NCI-H2171 (cell line): ENCODE measurements around the gene MACROH2A1.
A peak's percentile ranks its signal among the peaks of the same experiment; 100 is the strongest.

Experiments
- DNase-seq: peaks from one replicate; lab custom pipeline; 2025; lab: John Stamatoyannopoulos, UW

The MACROH2A1 gene

DNA sequence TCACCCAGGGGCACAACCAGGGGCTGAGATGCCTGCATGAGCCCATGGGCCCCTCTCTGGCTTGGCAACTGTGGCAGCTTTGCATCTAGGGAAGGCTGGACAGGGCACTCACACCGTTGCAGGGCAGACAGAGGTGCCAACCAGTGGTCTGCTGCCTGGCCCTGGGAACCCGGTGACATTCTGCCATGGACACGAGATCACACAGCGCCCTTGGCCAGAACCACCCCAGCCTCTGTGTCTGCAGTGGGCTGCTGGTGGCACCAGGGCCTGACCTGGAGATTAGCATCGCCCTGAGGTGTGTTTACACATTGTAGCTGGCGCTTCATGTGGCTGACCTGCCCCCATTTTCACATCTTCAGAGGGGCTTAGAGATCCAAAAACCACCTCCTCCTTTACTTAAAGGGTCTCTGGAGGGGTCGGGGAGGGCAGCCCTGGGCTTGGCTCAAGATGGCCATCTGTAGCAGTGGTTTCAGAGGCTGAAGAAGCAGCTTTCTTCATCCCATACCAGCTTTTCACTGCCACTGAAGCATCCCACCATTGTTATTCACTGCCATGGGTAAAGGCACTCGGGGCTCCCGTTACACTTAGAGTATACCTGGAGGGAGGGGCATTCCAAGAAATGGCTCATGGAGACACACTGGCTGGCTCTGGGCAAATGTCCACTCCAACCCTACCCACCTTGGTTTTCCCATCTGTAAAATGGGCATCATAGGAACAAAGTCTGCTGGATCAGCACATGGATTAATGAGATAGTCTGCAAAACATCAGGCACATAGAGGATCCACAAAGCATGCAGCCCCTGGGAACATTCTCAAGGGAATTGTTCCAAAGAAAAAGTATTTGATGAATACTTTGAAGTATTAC lies 36.7 kb upstream of the MACROH2A1 start:
- no peak for DNase-seq

DNA sequence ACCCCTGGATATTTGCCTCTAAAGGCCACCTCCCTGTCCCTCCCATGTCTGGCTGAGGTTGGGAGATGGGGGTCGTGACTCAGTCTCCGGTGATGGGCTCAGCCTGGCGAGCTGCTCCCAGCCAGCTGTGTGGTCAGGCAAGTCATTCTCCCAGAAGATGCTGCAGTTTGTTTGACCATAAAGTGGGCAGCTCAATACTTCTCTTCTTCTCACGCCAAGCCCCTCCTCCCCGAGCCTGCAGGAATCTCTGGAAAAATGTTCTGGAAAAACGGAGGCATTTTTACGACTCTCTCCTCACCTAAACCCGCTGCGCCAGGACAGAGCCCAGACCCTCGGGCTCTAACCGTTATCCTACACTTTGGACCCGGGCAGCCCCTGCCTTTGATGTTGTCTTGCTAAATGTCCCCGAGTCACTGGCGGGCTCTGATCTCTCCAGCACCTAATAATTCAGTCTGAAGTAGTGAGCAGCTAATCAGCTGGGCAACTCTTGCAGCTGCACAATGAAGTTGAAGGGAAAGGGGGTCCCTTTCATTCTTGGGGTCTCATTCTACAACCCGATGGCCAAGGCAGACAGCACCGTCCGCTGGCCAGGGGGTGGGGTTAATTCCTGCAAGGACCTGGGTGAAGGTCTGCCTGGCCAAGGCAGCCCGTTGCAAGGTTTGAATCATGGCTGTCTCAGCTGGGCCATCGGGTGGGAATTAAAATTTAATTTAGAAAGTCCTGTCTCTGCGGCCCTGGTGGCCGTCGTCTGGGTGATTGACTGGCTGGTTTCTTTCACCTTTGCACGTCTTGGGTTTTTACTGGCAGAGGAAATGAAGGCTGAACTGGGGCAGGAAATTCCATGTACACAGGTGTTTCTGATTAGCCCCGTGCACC lies 35.8 kb upstream of the MACROH2A1 start:
- DNase-seq, result no peak

DNA sequence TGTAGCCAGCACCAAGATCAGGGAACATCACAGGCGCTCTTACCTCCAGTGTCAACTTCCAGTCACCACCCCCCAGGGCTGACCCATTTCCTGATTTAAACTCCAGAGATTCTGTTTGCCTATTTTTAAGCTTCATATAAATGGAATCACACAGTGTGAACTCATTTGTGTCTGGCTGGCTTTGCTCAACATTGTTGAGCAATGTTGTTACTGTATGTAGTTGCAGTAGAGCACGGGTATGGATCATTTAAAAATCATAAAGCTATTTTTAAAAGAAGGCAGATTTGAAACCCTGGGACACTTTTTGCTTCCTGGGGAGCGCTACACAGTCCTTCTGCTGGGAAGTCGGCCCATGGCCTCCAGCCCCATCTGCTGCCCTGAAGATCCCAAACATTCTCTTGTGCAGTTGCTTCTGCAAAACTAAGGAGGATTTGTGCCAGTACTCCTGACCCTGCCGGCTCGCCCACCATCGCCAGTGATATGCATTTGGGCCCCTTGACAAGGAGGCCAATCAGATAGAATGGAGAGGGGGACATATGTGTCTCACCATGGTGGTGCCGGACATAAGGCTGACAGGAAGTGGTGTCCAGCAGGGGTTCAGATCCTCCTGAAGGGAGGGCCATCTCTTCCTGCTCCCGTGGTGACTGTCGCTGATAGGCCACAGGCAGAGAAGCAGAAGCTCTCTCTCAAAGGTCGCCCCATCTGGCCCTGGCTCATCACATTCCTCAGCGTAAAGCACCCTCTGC lies 34.8 kb upstream of the MACROH2A1 start:
- DNase-seq, result no peak

DNA sequence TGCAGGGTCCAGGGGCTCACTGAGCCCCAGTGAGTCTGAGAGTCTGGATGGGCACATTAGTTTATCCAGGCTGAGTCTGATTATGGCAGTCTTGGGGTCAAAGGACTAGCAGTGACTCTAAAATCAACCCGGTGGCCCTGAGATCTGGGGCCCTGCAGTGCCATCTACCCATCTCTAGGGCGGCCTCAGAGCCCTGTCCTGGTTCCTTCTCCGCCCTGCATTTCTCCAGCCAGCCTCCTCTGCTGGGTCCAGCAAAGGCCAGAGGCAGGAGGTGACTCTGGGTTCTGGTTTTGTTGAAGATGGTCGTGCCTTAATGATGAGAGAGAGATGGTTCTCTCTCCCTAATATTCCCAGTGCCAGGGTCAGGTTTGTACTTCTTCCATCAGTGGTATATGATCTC lies 33.1 kb upstream of the MACROH2A1 start:
- no peak for DNase-seq

DNA sequence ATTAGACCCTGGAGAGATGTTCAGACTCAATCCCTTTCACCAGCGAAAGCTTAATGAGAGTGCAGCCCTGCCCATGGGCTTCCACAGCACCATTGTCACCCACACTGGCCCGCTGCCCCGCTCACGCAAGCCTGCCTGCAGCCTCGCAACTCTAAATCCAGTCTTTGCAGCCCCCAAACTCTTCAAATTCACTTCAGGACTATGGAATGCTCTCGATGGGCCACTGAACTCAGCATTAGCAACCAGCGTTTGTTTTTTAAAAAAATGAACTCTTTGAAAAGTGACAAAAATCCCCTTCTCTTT lies 31.1 kb upstream of the MACROH2A1 start:
- no peak for DNase-seq

DNA sequence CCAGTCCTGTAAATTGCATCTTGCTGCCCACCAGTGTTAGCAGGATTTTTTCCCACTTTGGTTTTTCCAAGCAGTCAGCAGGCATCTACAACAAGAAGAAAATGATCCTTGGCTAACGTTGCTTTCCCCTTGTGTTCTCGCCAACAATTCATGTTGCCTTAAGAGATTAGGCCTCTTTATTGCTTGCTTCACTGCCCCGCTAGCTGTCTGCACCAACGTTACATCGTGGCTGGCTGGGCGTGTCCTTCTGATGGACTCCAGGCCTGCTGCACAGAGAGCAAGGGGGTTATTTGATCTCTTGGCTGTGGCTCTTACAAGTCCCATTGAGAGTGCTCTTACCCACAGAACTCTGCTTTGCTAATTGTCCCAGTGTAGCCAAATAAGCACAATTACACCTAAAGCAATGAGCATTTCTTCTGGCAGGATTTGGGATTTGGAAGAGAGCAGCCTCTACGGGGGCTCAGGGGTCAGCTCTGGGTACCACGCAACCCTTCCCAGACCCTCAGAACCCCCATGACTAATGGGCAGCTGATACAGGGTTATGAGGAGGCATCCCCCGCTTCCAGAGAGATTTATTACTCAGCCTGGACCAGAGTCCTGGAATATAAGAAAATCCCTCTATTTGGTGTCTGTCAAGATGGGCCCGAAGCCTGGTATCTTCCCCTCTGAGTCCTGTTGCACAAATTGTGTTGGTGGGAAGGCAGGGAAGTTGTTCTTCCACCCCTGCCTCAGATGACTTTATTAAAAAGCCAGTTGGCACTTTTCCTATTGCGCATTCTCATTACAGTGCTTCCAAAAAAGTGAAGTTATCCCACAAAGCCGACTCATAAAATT lies 30.5 kb upstream of the MACROH2A1 start:
- DNase-seq, result no peak

DNA sequence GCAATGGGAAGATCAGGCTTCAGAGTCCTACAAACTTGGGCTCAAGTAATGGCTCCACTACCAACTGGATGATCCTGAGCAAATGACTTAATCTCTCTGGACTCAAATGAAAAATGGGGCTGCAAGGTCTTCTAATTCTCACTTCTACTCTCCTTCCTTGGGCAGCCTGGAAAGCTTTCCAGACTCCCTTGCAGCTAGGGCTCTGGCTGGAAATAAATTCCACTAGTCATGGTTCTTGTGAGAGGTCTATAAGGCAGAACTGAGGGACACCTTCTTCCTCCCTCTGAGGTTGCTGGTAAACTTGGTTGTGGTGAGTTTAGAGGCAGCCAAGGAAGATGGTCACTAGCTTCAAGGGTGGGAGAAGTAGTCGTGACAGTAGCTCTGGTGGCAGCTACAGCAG lies 29.6 kb upstream of the MACROH2A1 start:
- no peak for DNase-seq

DNA sequence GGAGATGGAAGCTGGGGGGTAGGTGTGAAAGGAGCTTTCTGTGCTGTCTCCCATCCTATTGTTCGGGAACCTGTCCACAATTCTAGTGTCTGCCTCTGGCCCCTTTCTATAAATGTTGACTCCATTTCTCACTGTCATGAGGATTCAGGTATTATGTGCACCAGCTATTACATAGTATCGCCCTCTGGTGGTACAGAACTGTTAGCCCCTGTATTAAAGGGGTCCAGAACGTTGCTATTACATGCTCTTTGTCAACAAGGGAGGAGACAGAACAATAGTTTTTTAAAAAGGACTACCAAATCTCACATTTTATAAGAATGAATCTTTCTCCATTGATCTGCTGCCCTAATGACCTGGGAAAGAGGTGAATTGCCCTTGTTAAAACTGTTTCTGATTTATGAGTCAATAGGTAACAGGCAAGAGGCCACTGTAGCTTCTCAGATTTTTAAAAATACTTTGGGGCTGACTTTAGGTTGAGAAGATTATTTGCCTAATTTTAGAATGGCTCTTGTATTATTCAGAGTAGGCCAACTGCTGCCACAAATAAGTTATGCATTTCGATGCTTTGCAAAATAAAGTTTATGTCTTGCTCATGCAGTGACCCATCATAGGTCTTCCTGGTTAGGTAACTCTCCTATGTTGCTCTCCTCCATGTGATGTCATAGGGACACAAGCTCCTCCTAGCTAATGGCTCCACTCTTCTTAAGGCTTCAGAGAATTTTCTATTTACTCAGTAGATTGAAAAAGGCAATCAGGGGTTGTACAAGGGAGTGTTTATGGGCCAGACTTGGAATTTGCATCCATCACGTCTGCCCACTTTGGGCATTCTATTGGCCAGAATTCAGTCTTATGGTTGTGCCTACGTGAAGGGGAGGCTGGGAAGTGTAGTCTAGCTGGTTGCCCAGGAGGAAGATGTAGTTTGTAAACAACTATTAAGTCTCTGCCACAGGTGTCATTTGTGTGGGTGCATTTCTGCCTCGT lies 27.4 kb upstream of the MACROH2A1 start:
- no peak for DNase-seq

DNA sequence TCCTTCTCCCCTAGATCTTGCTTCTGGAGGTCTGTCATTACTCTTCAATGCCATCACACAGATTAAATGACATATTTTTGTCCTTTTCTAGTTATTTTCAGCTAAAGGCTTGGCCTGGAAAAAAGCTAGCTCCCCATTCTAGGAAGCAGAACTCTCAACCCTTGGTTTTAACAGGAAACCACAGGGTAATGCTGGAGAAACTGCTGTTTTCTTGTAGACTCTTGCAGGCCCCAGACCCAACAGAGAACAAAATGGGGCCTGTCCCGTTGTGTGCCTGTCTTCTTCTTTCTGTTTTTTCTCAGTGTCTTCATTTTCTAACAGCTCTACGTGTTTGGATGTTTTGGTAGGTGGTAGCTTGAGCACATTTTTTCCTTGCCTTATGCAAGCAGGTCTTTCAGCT lies 26.6 kb upstream of the MACROH2A1 start:
- no peak for DNase-seq

DNA sequence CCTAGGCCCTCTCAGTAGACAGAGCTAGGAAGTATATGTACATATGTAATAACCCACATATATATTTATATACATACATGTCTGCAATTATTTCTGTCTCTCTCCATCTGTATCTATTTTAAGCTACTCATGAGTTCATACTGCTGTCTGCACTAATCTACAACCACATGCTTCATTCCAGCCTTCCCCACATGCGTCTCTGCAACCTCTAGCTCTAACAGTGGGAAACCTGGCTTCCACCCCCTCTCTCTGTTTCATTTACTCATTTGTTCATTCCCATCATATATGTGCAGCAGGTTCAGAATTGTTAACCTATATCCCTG lies 24.8 kb upstream of the MACROH2A1 start:
- no peak for DNase-seq

DNA sequence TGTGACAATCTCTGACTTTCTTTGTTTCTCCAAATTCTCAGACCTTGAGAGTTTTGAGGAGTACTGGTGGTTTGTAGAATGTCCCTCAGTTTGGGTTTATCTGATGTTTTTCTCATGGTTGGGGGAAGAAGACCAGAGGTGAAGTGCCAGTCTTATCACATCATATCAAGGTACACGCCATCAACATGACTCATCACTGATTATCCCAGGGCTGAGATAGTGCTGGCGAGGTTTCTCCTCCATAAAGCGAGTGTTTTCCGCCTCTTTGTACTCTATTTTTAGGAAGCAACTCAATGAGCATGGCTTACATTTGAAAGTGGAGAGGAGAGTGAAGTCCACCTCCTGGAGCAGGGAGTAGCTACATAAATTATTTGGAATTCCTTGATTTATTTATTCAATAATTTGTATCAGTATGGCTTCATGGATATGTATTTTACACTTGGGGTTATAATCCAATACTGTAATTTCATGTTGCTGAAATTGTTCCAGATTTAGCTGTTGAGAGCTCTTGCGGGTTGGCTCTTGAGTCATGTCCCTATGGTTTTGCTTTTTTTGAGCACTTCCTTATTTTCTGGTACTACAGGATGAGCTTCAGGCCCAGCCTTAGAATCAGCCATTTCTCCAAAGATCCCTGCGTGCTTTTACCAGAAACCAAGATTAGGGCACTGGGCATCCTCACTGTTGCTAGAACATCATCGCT lies 24.3 kb upstream of the MACROH2A1 start:
- no peak for DNase-seq

DNA sequence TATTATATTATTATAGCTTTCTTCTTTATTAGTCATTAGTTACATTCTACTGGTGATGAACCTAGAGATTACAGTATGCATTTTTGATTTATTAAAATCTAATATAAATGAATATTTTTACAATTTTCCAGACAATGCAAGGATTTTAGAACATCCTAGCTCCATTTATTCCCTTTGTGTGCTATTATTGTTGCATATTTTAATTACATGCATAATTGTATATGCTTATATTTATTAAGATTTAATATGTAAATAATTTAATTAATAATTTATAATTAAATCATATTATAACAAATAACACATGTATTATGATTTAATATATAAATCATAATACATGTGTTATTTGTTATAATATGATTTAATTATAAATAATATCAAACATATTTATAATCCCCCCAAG lies 23.4 kb upstream of the MACROH2A1 start:
- DNase-seq, result no peak

DNA sequence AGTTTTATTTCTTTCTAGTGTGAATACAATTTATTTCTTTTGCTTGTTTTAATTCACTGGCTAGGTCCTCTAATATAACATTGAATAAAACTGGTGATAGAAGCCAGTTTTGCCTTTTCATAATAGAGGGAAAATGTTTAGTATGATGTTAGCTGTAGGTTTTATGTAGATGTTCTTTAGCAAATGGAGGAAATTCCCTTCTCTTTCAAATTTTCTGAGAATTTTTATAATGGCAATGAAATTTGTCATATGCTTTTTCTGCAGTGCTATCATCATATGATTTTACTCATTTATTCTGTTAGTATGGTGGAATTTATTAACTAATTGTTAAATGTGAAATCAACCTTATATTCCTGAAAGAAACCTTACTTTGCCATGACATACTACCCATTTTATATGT lies 18.1 kb upstream of the MACROH2A1 start:
- DNase-seq, result no peak

DNA sequence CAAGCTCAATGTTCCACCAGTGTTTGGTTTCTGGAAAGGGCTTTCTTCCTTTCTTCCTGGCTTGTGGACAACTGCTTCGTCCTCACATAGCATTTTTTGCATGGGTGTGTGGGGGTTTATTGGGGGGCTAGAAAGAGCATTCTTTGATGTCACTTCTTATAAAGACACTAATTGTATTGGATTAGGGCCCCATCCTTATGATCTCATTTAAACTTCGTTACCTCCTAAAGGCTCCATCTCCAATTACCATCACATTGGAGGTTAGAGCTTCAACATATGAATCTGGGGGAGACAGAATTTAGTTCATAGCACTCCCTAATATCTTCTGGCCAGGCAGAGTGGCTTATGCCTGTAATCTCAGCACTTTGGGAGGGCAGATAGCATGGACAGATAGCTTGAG lies 6.1 kb upstream of the MACROH2A1 start:
- DNase-seq, result no peak

DNA sequence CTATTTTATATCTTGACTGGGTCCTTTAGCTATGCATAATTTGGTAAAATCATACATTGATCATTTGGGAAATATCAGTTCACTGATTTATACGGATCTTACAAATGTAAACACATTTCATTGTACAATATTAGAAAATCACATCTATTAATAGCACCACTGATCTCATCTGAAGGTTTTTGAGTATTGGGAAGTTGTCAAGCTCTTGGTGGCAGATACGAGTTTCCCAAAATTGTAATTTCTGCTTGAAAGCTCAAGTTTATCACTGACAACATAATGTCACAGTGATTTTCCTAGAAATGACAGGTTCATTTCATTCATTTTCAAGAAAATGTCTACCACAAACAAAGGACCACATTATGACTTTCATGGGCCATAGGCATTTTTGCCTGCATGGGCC lies 3.0 kb upstream of the MACROH2A1 start:
- DNase-seq, result no peak

DNA sequence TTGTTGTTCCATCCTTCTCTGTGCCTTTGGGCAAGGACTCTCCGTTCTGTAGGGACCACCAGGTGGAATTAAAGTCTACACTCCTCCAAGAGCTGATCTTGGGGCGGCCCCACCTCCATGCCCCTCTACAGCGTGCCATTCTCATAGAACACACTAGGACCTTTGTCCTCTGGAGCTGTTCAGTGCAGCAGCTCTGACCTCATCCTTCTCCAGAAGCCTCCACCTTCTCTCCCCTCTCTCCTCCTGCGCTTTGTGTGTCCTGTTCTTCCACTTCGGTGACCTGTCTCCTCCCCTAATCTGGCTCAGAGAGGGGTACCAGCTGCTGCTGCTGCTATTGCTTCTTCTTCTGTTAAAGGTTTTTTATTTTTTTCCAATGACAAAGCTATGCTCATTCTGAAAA lies 1.8 kb upstream of the MACROH2A1 start:
- peak; percentile 32 for DNase-seq

DNA sequence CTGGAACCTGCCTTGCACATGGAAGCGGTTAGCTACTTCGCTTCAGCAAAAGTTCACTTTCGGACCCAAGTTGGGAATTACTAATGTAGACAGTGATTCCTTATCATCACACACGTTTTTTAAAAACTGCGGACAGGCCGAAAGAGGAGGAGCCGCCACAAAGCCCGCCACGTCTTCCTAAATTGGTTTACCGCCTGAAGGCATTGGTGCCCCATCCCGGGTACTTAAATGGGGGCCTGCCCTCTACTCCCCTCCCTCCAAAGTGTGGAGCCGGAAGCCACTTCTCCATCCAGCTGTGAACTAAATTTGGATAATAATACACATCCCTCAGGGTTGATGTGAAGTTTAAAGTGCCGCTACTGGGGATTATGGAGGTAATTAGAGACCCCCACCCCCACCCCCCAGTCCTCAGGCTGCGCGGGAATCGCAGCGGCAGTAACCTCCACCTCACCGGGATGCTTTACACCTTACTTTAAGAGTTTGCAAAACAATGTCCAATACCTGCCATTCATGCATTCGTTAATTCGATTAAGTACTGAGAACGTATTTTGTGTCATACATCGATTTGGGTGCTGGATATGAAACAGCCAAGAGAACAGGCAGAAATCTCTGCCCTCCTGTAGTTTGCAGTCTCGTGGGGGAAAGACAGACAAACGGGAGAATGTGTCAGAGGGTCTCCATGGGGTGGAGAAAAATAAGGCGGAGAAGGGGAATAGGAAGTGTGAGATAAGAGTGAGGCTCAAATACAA lies 937 bp upstream of the MACROH2A1 start:
- DNase-seq, result no peak

DNA sequence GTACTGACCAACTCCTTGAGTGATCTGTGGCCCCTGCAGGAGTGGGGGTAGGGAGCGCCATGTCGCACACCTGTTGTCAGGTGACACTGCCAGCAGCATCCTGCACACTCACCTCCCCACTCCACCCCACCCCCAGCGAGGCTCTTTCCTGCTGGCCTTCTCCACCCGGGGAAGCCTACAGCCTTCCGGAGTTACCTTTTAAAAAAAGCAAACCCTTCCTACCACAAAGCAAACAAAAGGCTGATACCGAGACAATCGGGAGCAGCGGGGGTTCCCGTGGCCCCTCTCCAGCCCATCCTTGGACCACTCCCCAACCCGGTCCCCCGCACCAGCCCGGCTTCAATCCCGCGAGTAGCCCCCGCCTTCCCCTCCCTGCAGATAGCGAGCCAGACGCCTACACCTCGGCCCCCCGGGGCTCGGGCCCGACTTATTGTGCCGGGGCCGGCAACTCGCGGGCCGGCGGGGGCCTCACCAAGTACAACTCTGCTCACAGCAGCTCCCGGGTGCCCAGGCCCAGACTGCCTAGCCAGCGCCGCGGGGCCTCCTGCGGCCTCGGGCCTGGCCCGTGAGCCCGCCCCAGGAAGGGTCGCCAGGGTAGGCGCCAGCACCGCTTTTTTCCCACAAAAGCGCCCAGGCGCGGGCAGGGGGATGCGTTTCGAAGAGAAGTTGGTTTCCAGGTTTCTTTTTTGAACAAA lies 724 bp downstream of the MACROH2A1 start:
- DNase-seq, result peak; percentile 11

DNA sequence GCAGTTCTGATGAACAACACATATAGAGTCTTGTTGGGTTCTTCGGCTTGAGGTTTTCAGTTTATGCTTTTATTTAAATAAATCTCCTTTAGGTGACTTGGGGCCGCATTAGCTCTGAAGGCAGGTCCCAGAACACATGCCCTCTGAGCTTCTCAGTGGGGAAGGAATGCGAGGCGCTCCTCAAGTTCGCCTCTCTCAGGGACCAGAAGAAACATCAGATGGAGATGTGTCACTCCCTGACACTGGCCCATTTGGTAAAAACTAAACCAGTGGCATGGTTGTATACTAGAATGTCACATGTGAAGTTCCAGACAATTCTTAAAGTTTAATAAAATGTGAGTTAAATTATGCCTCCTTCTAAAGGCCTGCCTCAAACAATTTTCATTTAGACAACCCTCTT lies 1.9 kb downstream of the MACROH2A1 start:
- DNase-seq, result no peak
